SK-MEL-5 (cell line): ENCODE results near the gene FBXL17. TPM values are rescaled to one million over a fixed set of nuclear protein-coding genes. Genes with fewer than 3 reads are reported as not detected.

ENCODE experiments used
- DNase-seq: peaks from one replicate; pipeline ENCODE4 v3.0.0-alpha.2; 2016; ENCODE audit warnings: low read depth, low spot score
- in situ Hi-C: cut with HindIII; loops from 2 replicates; pipeline ENCODE4 v1.10.0; 2016; ENCODE audit warnings: low sequenced_read_pairs, high pct_unique_total_duplicates, low pct_unique_long_range_greater_than_20kb
- total RNA-seq: library from RNA; depleted of rRNA; stranded (reverse); fragments of >200 nt; shearing (Covaris generic); gene quantifications from 2 replicates; pipeline ENCODE4 v1.2.3, GENCODE V29; 2014

Gene FBXL17
- total RNA-seq, 1 experiment from 2014 or later: 10.0 TPM

GRCh38 chr5:108025957-108026356 is 355.9 kb downstream of the FBXL17 start:
- no peak for DNase-seq
- in situ Hi-C loops: no loop called here

GRCh38 chr5:108024986-108025385 is 356.9 kb downstream of the FBXL17 start:
- in situ Hi-C loops: no loop called here
- DNase-seq: no peak

- DNase-seq: no peak
Measured at GRCh38 chr5:108016101-108016500, 365.8 kb downstream of the FBXL17 start.

GRCh38 chr5:108006791-108007190 is 375.1 kb downstream of the FBXL17 start:
- DNase-seq: no peak
- in situ Hi-C loops: no loop called here

More at GRCh38 chr5:108016101-108016500, 365.8 kb downstream of the FBXL17 start:
- in situ Hi-C loops: no loop called here

- peak; percentile 80 for DNase-seq
- in situ Hi-C loops: no loop called here
Measured at GRCh38 chr5:108003178-108003577, 378.7 kb downstream of the FBXL17 start.

GRCh38 chr5:108001222-108001621 is 380.7 kb downstream of the FBXL17 start:
- in situ Hi-C loops: no loop called here
- no peak for DNase-seq

GRCh38 chr5:107997338-107997980 is 384.4 kb downstream of the FBXL17 start:
- no peak for DNase-seq
- in situ Hi-C loops: no loop called here

- in situ Hi-C loops: no loop called here
Measured at GRCh38 chr5:107993341-107993740, 388.6 kb downstream of the FBXL17 start.

GRCh38 chr5:107990881-107991810 is 390.8 kb downstream of the FBXL17 start:
- DNase-seq: no peak
- in situ Hi-C loops: no loop called here

More at GRCh38 chr5:107993341-107993740, 388.6 kb downstream of the FBXL17 start:
- no peak for DNase-seq

GRCh38 chr5:107985144-107985543 is 396.8 kb downstream of the FBXL17 start:
- DNase-seq: no peak
- in situ Hi-C loops: no loop called here

GRCh38 chr5:107982703-107983425 is 399.0 kb downstream of the FBXL17 start:
- in situ Hi-C loops: no loop called here
- DNase-seq: no peak

GRCh38 chr5:107980923-107981692 is 400.8 kb downstream of the FBXL17 start:
- DNase-seq: no peak
- in situ Hi-C loops: no loop called here

- in situ Hi-C loops: no loop called here
- no peak for DNase-seq
Measured at GRCh38 chr5:107979900-107980299, 402.0 kb downstream of the FBXL17 start.

- in situ Hi-C loops: no loop called here
- no peak for DNase-seq
Measured at GRCh38 chr5:107979291-107979690, 402.6 kb downstream of the FBXL17 start.

GRCh38 chr5:107977550-107978071 is 404.3 kb downstream of the FBXL17 start:
- in situ Hi-C loops: no loop called here
- DNase-seq: no peak

- in situ Hi-C loops: no loop called here
Measured at GRCh38 chr5:107975568-107975967, 406.3 kb downstream of the FBXL17 start.

GRCh38 chr5:107971846-107972245 is 410.1 kb downstream of the FBXL17 start:
- DNase-seq: no peak
- in situ Hi-C loops: no loop called here

More at GRCh38 chr5:107975568-107975967, 406.3 kb downstream of the FBXL17 start:
- no peak for DNase-seq
